GM18951 (cell line): ENCODE data around the gene TAF5L.

Experiments used
- POLR2A ChIP-seq: IDR thresholded peaks from 4 replicates; pipeline ENCODE4 v1.6.1; 2011; ENCODE audit warnings: mild to moderate bottlenecking; ENCODE audit not compliant: insufficient read length, insufficient read depth; ENCODE audit errors: extremely low read depth
- in situ Hi-C: fragments of 300-500 bp; cut with MboI; formaldehyde crosslinking; loops from one replicate; pipeline ENCODE4 v1.12.0; 2022; ENCODE audit warnings: low sequenced_read_pairs, mixed read lengths, inconsistent platforms; ENCODE audit not compliant: unreplicated experiment

TAF5L gene

GRCh38 chr1:229625915-229626831 is at the start of gene TAF5L, which contains the start of gene URB2:
Gene TAF5L, minus strand, starts transcription at chr1:229626122. Its CDS starts 11,640 bp downstream, at chr1:229614482.
Gene URB2, plus strand, starts transcription at chr1:229626247. Its CDS starts 1,387 bp downstream, at chr1:229627634.
- TF ChIP-seq POLR2A = peak; percentile 81

DNA sequence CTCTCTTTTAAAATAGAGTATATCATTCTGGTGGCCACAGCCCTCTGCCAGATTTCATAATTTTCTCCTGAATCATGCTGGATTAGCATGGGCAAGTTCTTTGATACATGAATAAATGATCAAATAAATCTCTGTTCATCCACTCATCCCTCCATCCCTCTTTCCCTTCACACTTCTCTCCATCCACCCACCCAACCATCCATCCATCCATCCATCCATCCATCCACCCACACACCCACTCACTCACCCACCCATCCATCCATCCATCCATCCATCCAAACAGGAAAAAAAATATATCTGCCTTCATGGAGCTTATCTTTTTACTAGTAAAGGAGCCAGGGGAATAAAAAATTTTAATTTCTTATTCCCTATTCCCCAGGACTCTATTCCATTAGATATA is 49.5 kb upstream of the TAF5L start:
- TF ChIP-seq POLR2A = no peak
- in situ Hi-C loops = no loop called here

More at GRCh38 chr1:229625915-229626831, at the start of gene TAF5L, which contains the start of gene URB2:
- in situ Hi-C loops = no loop called here

DNA sequence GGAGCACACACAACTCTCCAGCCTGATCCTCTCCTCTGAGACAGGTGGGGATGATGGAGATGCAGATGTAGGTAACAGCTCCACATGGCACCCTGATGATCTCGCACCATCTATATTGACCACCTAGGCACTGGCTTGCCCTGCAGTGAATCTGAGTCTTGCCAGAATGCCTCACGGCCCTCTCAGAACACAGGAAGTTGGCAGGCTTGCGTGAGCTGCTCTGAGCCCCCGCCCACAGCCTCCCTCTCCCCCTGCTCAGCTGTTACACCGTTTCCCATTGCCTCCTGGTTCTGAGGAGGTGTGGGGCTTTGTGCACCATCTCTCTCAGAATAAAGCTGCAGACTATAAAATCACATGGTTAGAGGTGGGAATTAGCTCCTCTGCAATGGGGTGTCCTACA is 48.1 kb upstream of the TAF5L start:
- in situ Hi-C loops = no loop called here
- no peak for TF ChIP-seq POLR2A

DNA sequence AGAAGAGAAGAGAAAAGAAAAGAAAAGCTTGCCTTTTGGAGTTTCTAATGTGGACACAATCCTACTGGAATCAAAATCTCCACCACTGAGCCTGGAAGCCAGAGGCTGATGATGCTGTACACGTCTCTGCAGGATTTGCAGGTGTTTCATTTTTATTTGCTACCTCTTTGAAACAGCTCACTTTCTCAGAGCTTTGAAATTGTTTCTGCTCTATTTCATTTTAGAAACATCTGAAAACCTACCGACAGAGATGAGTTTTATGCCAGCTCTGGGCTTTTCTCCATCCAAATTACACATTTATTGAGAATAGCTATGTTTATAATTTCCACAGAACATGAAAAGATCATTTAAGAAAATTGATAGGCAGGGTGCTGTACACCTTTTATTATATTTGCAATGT is 46.3 kb upstream of the TAF5L start:
- no peak for TF ChIP-seq POLR2A
- in situ Hi-C loops = no loop called here

- no peak for TF ChIP-seq POLR2A
- in situ Hi-C loops = no loop called here
Observed at GRCh38 chr1:229671310-229671709, 45.4 kb upstream of the TAF5L start.

- TF ChIP-seq POLR2A = no peak
- in situ Hi-C loops = loop anchor here (10.0 kb wide), 1 partner anchor 655 kb away; no protein-coding TSS in a partner anchor
Observed at GRCh38 chr1:229669333-229669732, 43.4 kb upstream of the TAF5L start.

DNA sequence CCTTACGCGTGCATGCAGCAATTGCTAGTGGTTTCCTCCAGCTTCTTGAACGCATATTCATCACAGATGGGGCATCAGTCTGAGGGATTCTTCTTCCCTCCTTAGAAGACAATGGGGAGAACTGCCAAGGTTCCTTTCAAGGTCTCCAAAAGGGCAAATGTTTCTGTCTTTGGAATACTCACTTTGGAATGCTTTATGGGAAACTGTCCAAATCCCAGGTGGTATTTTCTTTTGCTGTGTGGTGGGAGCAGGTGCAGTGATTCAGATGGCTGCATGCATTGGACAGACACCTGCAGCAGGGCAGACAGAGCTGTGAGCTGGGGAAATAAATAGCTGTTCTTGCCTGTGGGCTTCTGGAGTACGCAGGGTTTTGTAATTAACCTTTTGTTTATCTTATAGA is 40.7 kb upstream of the TAF5L start:
- no peak for TF ChIP-seq POLR2A
- in situ Hi-C loops = loop anchor here (10.0 kb wide), 1 partner anchor 658 kb away; no protein-coding TSS in a partner anchor

GRCh38 chr1:229665912-229666558 is 40.1 kb upstream of the TAF5L start:
- in situ Hi-C loops = loop anchor here (10.0 kb wide), 1 partner anchor 659 kb away; no protein-coding TSS in a partner anchor
- no peak for TF ChIP-seq POLR2A

- TF ChIP-seq POLR2A = no peak
- in situ Hi-C loops = loop anchor here (10.0 kb wide), 1 partner anchor 661 kb away; no protein-coding TSS in a partner anchor
Observed at GRCh38 chr1:229664133-229664689, 38.3 kb upstream of the TAF5L start.

DNA sequence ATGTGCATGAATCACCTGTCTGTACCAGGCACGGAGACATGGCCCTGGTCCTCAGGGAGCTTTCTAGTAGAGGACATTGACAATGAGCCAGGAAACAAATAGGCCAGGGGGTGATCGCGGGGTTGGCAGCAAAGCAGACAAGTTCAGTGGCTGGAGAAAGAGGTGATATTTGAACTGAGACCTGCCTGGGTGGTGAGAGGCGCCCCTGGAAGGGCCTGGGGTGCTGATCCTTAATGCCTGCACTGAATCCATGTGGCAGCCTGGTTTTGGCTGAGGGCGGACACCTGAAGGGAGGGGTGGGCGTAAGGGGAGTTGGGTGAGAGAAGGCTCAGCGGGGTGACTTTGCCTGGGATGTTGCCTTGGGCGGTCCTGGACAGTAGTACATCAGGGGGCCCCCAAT is 36.0 kb upstream of the TAF5L start:
- TF ChIP-seq POLR2A = no peak
- in situ Hi-C loops = loop anchor here (10.0 kb wide), 1 partner anchor 663 kb away; no protein-coding TSS in a partner anchor

- TF ChIP-seq POLR2A = no peak
- in situ Hi-C loops = loop anchor here (10.0 kb wide), 1 partner anchor 664 kb away; no protein-coding TSS in a partner anchor
Observed at GRCh38 chr1:229661022-229661877, 35.3 kb upstream of the TAF5L start.
